HG02798 (cell line): ENCODE data around the gene POLD4.

ENCODE experiments used
- ATAC-seq: cut with Tn5 transposase; IDR thresholded peaks from one replicate; pipeline ENCODE4 v1.9.1; 2021; ENCODE audit warnings: mild to moderate bottlenecking; ENCODE audit not compliant: unreplicated experiment, poor library complexity

The POLD4 gene

GRCh38 chr11:67372321-67372992 is 19.1 kb upstream of the POLD4 start:
- no peak for ATAC-seq

DNA sequence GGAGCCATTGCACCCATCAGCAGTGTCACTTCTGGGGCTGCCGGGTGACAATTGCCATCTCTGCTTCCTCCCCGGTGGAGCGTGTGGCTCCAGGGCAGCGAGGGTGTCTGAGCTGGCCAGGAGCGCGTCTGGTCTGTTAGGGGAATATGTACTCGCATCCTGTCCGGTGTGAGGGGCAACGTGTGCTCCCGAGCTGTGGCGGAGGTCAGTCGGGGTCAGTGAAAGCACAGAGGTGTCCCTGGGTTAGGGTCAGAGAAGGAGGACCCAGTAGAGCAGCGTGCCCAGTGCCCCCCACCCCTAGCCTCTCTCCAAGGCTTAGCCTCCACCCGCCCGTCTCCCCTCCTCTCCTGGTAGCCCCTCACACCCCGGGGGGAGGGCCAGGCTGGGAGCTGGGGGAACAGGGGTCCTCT is 18.6 kb upstream of the POLD4 start:
- ATAC-seq, result no peak

DNA sequence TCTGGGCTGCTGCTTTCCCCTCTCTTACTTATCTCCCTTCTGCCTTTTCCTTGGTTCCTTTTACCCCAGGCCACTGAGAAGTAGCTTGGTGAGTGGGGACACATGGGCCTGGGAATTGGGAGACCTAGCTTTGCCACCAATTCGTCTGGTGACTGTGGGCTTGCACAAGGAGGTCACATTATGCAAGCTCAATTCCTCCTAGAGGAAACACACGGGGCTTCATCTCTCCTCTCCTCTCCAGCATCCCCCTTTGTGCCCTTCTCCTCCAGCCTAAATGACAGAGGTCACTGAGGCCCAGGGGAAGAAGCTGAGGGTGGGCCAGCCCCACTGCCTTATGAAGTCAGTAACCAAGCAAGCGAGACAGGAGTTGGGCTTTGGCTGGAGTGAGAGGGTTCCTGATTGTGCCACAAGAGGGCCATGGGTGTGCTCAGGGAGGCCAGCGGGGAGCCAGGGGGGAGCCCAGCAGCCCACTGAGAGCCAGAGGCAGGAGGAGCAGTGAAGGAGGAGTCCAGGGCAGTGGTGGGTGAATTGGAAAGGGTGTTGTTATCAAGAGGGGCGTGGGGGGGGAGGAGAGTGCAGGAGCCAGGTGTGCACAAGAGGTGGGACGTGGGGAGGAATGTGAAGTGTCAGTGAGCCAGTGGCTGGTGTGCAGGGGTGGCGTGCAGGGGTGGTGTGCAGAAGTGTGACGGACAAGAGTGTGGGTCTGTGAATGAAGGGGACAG is 18.0 kb upstream of the POLD4 start:
- no peak for ATAC-seq

- no peak for ATAC-seq
Measured at GRCh38 chr11:67370351-67371076, 17.2 kb upstream of the POLD4 start.

- ATAC-seq, result no peak
Measured at GRCh38 chr11:67369801-67370284, 16.5 kb upstream of the POLD4 start.

GRCh38 chr11:67369275-67369674 is 15.9 kb upstream of the POLD4 start:
- ATAC-seq, result no peak

- no peak for ATAC-seq
Measured at GRCh38 chr11:67368621-67369020, 15.3 kb upstream of the POLD4 start.

DNA sequence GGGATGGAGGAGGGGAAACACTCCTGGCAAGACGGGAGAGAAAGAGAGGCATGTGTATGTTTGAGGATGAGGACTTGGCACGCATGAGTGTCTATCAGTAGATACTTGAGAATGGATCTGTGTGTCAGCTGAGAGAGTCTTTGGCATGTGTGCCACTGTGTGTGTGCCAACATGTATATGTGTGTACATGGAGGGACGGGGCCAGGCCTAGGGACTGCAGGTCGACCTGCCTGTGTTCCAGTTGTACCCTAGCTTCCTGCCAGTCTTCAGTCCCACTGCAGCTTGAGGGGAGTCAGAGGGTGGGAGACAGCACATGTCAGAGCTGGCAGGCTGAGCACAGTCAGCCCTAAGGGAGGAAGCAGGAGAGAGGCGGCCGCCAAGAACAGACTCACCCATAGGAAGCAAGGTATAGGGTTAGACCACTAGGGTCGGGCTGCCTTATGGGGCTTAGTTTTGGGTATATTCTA is 14.4 kb upstream of the POLD4 start:
- ATAC-seq, result no peak

- ATAC-seq, result no peak
Measured at GRCh38 chr11:67366961-67367760, 13.8 kb upstream of the POLD4 start.

- no peak for ATAC-seq
Measured at GRCh38 chr11:67366546-67366945, 13.2 kb upstream of the POLD4 start.

GRCh38 chr11:67365736-67366444 is 12.5 kb upstream of the POLD4 start:
- ATAC-seq, result no peak

GRCh38 chr11:67364783-67365722 is 11.7 kb upstream of the POLD4 start:
- no peak for ATAC-seq

DNA sequence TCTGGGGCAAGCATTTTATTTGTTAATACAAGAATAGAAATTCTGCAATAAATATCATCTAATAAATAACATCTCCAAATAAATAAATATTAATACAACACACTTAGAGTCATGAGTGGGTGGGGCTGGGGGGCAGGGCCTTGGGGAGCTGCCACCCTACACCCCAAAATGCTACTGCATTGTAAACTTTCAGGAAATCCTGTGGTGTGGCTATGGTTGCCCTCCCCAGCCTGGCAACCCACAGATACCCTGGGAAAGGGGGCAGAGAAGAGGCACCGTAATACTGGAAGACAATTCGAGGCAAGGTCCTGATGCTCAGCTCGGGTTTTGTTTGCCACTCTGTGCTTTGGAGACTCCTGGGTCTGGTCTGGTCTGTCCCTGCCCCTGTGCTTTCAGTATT is 10.8 kb upstream of the POLD4 start:
- no peak for ATAC-seq

DNA sequence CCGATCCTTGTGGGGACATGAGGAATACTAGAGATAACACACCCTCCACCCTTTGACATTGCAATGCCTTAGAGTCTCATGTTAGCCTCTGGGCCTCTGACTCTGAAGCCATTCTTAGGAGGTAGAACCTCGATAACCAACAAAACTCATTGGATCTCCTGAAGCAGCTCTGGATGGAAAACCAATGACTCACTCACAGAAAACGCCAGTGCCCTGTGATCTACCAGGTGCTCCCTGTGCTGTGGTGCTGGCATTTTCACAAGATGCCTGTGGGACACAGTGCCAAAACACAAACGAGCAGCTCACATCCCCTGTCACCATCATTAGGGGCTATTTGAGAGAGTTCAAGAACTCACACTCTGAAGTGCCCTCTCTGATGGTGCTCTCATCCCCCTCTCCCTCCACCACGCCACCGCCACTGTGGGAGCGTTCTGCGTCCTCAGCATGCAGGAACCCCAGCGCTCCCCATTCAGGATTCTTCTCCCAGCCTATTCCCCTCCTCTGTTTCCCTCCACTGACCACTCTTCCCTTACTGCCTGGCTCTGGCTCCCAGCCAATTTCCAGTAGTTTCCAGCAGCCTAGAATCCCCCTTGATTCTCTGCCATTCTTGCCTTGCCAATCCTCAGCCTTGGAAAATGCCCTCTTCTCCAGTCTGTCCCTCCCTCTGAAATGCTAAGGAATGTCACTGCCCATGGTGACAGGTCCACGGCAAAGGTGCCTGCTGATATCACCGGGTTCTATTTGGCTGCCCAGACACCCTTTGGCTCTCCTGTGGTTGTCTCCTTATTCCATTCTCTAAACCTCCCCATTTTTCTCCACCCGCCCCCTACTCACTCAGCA is 4.7 kb upstream of the POLD4 start:
- no peak for ATAC-seq

GRCh38 chr11:67356864-67357561 is 3.7 kb upstream of the POLD4 start:
- no peak for ATAC-seq

DNA sequence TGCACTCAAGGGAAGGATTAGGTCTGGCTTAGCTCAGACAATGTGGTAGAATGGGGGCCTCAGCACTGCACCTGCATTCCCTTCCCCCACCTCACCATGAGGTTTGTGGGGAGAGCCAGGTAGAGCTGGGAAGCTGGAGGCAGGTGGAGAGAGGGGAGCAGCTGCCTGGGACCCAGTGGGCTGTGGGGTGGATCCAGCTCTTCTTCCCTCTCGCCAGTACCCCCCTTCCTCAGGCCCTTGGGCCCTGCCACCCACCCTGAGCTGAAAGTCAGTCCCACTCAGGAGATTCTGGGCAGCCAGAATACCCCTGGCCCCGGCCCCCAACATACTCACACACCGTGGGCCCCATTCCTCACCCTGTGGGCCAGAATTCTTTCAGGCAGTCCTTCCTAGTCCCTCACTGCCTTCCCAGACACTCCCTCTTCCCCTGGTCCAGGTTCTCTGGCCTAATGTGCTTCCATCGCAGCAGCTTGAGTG is 3.1 kb upstream of the POLD4 start:
- no peak for ATAC-seq

DNA sequence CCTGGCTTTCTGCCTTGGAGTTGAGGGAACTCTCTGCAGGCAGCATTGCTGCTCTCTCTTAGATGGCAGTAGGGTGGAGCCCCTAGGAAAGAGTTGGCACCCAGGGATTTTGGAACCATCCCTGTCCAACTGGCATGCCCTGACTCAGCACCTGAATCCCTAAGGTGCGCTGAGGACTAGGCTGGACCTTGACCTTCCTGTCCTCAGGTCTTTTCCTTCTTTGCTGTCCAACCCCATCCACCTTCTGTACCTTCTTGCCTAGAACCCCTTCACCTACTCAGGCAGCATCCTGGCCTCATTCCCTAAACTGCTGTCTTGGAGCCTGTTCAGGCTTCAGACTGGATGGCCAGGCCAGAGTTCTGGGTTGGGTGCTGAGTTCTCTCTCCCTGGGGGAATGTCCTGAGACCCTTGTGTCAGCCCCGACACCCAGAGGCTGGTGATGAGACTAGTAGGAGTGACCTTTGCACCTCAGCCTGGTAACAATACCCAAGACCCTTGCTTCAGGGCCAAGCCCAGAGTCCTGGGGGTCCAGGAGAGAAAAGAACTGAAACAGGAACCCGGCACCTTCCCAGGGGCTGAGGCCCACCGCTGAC is 2.5 kb upstream of the POLD4 start:
- ATAC-seq, result no peak
